K562 (cell line): ENCODE data around the gene PNKD. TPM values are rescaled to one million over a fixed set of nuclear protein-coding genes. Genes with fewer than 3 reads are reported as not detected.

Source experiments
- ARID2 ChIP-seq: fragments of 450-650 bp; IDR thresholded peaks from 2 replicates; pipeline ENCODE4 v1.6.1; 2017; ENCODE audit warnings: antibody characterized with exemption, mild to moderate bottlenecking
- CBX2 ChIP-seq: fragments of 200-600 bp; sonication (generic); IDR thresholded peaks from one replicate; pipeline ENCODE4 v1.6.1; 2012; ENCODE audit warnings: mild to moderate bottlenecking, low read length, inconsistent platforms; ENCODE audit not compliant: insufficient read depth, poor library complexity, severe bottlenecking
- CBX3 ChIP-seq, 2 experiments: IDR thresholded peaks; 1 replicate in 1 of 2; 2 replicates in 1 of 2; pipeline ENCODE4 v1.6.1; 2012; ENCODE audit warnings: inconsistent platforms in 2 of 2, low read length in 2 of 2, borderline replicate concordance in 1 of 2, control low read depth in 1 of 2
- CCNT2 ChIP-seq: IDR thresholded peaks from 2 replicates; pipeline ENCODE4 v1.6.1; 2011; ENCODE audit warnings: borderline replicate concordance, low read depth, mild to moderate bottlenecking, moderate library complexity, mixed read lengths, low read length; ENCODE audit not compliant: insufficient read length; ENCODE audit errors: extremely low read depth
- CTBP1 ChIP-seq: fragments of 450-650 bp; IDR thresholded peaks from 2 replicates; pipeline ENCODE4 v1.6.1; 2016; ENCODE audit warnings: borderline replicate concordance
- EP400 ChIP-seq: fragments of 450-650 bp; IDR thresholded peaks from 2 replicates; pipeline ENCODE4 v1.6.1; 2017; ENCODE audit warnings: antibody characterized with exemption, mild to moderate bottlenecking, moderate library complexity
- ESRRA ChIP-seq: fragments of 450-650 bp; IDR thresholded peaks from 2 replicates; pipeline ENCODE4 v1.6.1; 2014; ENCODE audit warnings: low read depth, mild to moderate bottlenecking, moderate library complexity, borderline replicate concordance
- ESRRB ChIP-seq: fragments of 250-450 bp; sonication (Bioruptor Pico); IDR thresholded peaks from 2 replicates; pipeline ENCODE4 v1.5.0; 2020; ENCODE audit warnings: mild to moderate bottlenecking, moderate library complexity, borderline replicate concordance
- FOXA1 ChIP-seq: fragments of 450-650 bp; IDR thresholded peaks from 2 replicates; pipeline ENCODE4 v1.6.1; 2016; ENCODE audit warnings: mild to moderate bottlenecking, borderline replicate concordance
- HIVEP1 ChIP-seq: fragments of 250-450 bp; sonication (Bioruptor Pico); IDR thresholded peaks from 2 replicates; pipeline ENCODE4 v1.4.0; 2020; ENCODE audit warnings: mild to moderate bottlenecking
- JUND ChIP-seq, 2 experiments: IDR thresholded peaks; 2 replicates in 1 of 2; 3 replicates in 1 of 2; pipeline ENCODE4 v1.6.1; 2011; ENCODE audit warnings: borderline replicate concordance in 2 of 2, low read depth in 2 of 2, low read length in 2 of 2, improper control_type of control experiment in 1 of 2, missing biosample characterization in 1 of 2, missing genetic modification characterization in 1 of 2, missing genetic modification reagents in 1 of 2
- MAFK ChIP-seq: IDR thresholded peaks from 2 replicates; pipeline ENCODE4 v1.6.1; 2011; ENCODE audit warnings: low read length, improper control_type of control experiment
- RAD21 ChIP-seq, 2 experiments: fragments of 250-450 bp in 1 of 2; fragments of 450-650 bp in 1 of 2; sonication (Bioruptor Pico) in 1 of 2; formaldehyde crosslinking in 1 of 2; IDR thresholded peaks in 1 of 2; conservative IDR thresholded peaks in 1 of 2; 2 replicates each; pipeline versions ENCODE4 v1.4.0 to v1.8.0; 2020 to 2022; ENCODE audit warnings: mild to moderate bottlenecking in 2 of 2, moderate library complexity in 1 of 2
- polyA plus RNA-seq, 8 experiments: library from polyadenylated mRNA; depleted of rRNA in 4 of 8; stranded (reverse) in 5 of 8; unstranded in 3 of 8; fragments of >200 nt; fragmentation: Nextera tagmentation in 2 of 8; fragmentation: Illumina TruSeq in 1 of 8; extraction: Ambion mirVana in 2 of 8; extraction: Trizol in 1 of 8; gene quantifications; 2 replicates each; pipeline versions ENCODE4 v1.2.1 to v1.2.3, GENCODE V29; 2011 to 2014; ENCODE audit warnings: inconsistent platforms in 1 of 8, missing spikeins in 1 of 8
- total RNA-seq, 7 experiments: library from RNA; depleted of rRNA in 6 of 7; stranded (reverse); fragments of >200 nt in 6 of 7; fragmentation: Illumina TruSeq in 2 of 7; extraction: Trizol in 2 of 7; gene quantifications; 2 replicates each; pipeline versions ENCODE4 v1.2.1 to v1.2.3, GENCODE V29; 2011 to 2021; ENCODE audit warnings: low replicate concordance in 1 of 7
- TF ChIP-seq, protein P1 (sequence below): fragments of 450-650 bp; IDR thresholded peaks from 2 replicates; pipeline ENCODE4 v1.6.1; 2018; ENCODE audit not compliant: partially characterized antibody
- TF ChIP-seq, protein P2 (sequence below), 3 experiments: IDR thresholded peaks in 2 of 3; conservative IDR thresholded peaks in 1 of 3; 2 replicates each; pipeline ENCODE4 v1.5.1; 2011 to 2012; ENCODE audit warnings: low read length in 3 of 3, mild to moderate bottlenecking in 3 of 3, control low read depth in 2 of 3, improper control_type of control experiment in 1 of 3, inconsistent platforms in 1 of 3, low read depth in 1 of 3, mixed read lengths in 1 of 3, moderate library complexity in 1 of 3; ENCODE audit not compliant: insufficient read depth in 2 of 3
- TF ChIP-seq, protein P3 (sequence below): IDR thresholded peaks from 2 replicates; pipeline ENCODE4 v1.6.1; 2012; ENCODE audit warnings: low read depth, low read length, improper control_type of control experiment, borderline replicate concordance
- TF ChIP-seq, protein P4 (sequence below): sonication (generic); formaldehyde crosslinking; IDR thresholded peaks from 2 replicates; pipeline ENCODE4 v1.8.1; 2023; ENCODE audit warnings: mild to moderate bottlenecking, missing genetic modification reagents, moderate library complexity

The PNKD gene
- total and polyA plus RNA-seq, 9 of the 15 experiments (the other 6 are each of a cell fraction or from before 2014, with no cell fraction given), result 26.0 to 105 (median 60.1) TPM

DNA sequence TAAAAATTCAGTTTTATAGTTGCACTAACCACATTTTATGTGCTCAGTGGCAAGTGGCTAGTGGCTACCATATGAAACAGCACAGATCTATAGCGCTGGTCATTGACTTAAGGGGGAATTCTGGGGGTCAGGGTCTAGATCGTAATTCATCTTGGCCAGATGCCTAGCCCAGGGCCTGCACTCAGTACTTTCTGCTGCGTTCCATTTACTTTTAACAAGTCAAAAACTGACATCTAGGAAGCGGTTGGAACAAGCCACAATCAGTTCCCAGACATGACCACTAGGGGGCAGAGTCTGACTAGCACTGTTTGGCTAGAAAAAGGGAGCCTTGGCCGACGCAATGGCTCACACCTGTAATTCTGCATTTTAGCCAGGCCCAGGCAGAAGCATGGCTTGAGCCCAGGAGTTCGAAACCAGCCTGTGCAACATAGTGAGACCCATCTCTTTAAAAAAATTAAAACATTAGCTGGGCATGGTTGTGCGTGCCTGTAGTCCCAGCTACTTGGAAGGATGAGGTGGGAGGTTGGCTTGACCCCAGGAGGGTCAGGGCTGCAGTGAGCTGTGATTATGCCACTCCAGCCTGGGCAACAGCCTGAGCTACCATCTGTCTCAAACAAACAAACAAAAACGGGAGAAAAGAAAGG is 31.0 kb downstream of the PNKD start (continued):
- TF ChIP-seq, protein P1, sequence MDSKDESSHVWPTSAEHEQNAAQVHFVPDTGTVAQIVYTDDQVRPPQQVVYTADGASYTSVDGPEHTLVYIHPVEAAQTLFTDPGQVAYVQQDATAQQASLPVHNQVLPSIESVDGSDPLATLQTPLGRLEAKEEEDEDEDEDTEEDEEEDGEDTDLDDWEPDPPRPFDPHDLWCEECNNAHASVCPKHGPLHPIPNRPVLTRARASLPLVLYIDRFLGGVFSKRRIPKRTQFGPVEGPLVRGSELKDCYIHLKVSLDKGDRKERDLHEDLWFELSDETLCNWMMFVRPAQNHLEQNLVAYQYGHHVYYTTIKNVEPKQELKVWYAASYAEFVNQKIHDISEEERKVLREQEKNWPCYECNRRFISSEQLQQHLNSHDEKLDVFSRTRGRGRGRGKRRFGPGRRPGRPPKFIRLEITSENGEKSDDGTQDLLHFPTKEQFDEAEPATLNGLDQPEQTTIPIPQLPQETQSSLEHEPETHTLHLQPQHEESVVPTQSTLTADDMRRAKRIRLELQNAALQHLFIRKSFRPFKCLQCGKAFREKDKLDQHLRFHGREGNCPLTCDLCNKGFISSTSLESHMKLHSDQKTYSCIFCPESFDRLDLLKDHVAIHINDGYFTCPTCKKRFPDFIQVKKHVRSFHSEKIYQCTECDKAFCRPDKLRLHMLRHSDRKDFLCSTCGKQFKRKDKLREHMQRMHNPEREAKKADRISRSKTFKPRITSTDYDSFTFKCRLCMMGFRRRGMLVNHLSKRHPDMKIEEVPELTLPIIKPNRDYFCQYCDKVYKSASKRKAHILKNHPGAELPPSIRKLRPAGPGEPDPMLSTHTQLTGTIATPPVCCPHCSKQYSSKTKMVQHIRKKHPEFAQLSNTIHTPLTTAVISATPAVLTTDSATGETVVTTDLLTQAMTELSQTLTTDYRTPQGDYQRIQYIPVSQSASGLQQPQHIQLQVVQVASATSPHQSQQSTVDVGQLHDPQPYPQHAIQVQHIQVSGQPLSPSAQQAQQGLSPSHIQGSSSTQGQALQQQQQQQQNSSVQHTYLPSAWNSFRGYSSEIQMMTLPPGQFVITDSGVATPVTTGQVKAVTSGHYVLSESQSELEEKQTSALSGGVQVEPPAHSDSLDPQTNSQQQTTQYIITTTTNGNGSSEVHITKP, result peak; percentile 19
- TF ChIP-seq ARID2 (peak; percentile 56), HIVEP1 (CRISPR knock-in tag) (no peak), CBX3 (IDR thresholded peaks at IDR 0.05; ENCODE audit: borderline replicate concordance in 1 of 2, low read length in 2 of 2) (peak in 1 of 2 experiments; percentile 34; a peak in 1 of 3 replicates), CTBP1 (peak; percentile 23; the same call in 1 of the 2 replicates), CBX2 (no peak), ESRRA (0 out of 2 replicates have a peak, but pooled peaks have one; percentile 12), RAD21 (CRISPR knock-in tag; conservative IDR thresholded peaks at IDR 0.05 in 1 of 2, IDR thresholded peaks at IDR 0.05 in 1 of 2) (peak; percentile 93 to 94), MAFK (no peak), EP400 (0 out of 2 replicates have a peak, but pooled peaks have one; percentile 15), JUND (IDR thresholded peaks at IDR 0.05; ENCODE audit: borderline replicate concordance, low read depth, low read length) (0 out of 2 replicates have a peak, but pooled peaks have one; percentile 30), JUND (tag; IDR thresholded peaks at IDR 0.05; ENCODE audit: borderline replicate concordance, low read depth, low read length) (peak; percentile 10; the same call in 1 of the 3 replicates), CCNT2 (no peak), FOXA1 (no peak), ESRRB (no peak)
- TF ChIP-seq, protein P2, sequence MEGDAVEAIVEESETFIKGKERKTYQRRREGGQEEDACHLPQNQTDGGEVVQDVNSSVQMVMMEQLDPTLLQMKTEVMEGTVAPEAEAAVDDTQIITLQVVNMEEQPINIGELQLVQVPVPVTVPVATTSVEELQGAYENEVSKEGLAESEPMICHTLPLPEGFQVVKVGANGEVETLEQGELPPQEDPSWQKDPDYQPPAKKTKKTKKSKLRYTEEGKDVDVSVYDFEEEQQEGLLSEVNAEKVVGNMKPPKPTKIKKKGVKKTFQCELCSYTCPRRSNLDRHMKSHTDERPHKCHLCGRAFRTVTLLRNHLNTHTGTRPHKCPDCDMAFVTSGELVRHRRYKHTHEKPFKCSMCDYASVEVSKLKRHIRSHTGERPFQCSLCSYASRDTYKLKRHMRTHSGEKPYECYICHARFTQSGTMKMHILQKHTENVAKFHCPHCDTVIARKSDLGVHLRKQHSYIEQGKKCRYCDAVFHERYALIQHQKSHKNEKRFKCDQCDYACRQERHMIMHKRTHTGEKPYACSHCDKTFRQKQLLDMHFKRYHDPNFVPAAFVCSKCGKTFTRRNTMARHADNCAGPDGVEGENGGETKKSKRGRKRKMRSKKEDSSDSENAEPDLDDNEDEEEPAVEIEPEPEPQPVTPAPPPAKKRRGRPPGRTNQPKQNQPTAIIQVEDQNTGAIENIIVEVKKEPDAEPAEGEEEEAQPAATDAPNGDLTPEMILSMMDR (IDR thresholded peaks at IDR 0.05 in 2 of 3, conservative IDR thresholded peaks at IDR 0.05 in 1 of 3; ENCODE audit: insufficient read depth in 2 of 3, low read depth in 1 of 3, low read length in 3 of 3), result peak; percentile 84 to 92 (median 86)
- TF ChIP-seq, protein P3, sequence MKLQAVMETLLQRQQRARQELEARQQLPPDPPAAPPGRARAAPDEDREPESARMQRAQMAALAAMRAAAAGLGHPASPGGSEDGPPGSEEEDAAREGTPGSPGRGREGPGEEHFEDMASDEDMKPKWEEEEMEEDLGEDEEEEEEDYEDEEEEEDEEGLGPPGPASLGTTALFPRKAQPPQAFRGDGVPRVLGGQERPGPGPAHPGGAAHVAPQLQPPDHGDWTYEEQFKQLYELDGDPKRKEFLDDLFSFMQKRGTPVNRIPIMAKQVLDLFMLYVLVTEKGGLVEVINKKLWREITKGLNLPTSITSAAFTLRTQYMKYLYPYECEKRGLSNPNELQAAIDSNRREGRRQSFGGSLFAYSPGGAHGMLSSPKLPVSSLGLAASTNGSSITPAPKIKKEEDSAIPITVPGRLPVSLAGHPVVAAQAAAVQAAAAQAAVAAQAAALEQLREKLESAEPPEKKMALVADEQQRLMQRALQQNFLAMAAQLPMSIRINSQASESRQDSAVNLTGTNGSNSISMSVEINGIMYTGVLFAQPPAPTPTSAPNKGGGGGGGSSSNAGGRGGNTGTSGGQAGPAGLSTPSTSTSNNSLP, result no peak
- TF ChIP-seq, protein P4, sequence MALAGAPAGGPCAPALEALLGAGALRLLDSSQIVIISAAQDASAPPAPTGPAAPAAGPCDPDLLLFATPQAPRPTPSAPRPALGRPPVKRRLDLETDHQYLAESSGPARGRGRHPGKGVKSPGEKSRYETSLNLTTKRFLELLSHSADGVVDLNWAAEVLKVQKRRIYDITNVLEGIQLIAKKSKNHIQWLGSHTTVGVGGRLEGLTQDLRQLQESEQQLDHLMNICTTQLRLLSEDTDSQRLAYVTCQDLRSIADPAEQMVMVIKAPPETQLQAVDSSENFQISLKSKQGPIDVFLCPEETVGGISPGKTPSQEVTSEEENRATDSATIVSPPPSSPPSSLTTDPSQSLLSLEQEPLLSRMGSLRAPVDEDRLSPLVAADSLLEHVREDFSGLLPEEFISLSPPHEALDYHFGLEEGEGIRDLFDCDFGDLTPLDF (CRISPR knock-in tag), result no peak
